GM12873 (cell line): Measurements from ENCODE around the gene ANK3.

Source experiments
- TF ChIP-seq, protein P1 (sequence below): IDR thresholded peaks from 2 replicates; pipeline ENCODE4 v1.5.1; 2012; ENCODE audit warnings: low read depth, mild to moderate bottlenecking, moderate library complexity, low read length, control low read depth; ENCODE audit not compliant: insufficient read depth; ENCODE audit errors: missing control alignments

Gene ANK3

DNA sequence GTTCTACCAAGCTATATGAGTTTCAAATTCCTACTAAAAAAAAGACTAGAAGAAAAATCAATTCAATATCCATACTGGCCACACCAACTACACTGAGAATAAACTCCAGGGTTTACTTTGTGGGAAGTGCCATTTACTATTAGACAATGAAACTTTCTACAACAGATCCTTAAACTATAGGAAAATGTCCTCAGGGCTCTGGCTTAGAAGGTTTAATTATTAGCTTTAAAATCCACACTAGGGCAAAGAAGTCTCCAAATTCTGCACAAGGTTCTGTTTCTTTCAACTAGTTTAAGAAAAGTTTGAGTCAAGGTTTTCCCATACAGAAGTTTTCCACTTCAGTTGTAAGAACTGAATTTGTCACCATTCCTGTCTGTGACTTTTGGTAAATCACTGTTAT is 251.6 kb downstream of the ANK3 start:
- TF ChIP-seq, protein P1, sequence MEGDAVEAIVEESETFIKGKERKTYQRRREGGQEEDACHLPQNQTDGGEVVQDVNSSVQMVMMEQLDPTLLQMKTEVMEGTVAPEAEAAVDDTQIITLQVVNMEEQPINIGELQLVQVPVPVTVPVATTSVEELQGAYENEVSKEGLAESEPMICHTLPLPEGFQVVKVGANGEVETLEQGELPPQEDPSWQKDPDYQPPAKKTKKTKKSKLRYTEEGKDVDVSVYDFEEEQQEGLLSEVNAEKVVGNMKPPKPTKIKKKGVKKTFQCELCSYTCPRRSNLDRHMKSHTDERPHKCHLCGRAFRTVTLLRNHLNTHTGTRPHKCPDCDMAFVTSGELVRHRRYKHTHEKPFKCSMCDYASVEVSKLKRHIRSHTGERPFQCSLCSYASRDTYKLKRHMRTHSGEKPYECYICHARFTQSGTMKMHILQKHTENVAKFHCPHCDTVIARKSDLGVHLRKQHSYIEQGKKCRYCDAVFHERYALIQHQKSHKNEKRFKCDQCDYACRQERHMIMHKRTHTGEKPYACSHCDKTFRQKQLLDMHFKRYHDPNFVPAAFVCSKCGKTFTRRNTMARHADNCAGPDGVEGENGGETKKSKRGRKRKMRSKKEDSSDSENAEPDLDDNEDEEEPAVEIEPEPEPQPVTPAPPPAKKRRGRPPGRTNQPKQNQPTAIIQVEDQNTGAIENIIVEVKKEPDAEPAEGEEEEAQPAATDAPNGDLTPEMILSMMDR: no peak

DNA sequence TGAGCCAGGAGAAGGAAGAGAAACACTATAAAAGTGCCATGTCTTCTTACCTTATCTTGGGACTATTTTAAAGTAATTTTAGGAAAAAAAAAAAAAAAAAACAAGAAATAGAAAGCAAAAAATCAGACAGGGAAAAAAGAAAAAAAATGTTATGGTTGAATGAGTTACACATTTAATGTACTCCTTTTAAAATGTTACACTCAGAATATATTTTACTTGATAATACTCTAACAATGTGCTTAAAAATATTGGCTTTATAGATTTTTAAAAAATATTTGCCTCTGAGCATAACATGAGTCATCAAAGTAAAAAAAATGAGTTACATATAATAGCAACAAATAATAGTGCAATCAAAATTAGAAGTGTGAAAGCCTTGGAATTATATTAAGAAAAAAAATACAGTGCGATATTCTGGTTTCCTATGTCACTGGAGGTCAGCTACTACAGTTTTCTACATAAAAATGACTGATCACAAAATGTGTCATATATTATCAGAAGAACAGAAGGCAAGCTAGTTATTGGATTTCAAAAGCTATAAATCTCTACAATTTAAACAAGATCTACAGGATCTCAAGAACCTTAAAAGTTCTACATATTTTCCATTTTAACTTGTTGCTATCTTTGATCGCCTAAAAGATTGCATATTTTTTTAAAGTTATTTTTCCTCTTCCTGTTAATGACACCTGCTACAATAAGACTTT is 252.2 kb downstream of the ANK3 start:
- TF ChIP-seq, protein P1: no peak

DNA sequence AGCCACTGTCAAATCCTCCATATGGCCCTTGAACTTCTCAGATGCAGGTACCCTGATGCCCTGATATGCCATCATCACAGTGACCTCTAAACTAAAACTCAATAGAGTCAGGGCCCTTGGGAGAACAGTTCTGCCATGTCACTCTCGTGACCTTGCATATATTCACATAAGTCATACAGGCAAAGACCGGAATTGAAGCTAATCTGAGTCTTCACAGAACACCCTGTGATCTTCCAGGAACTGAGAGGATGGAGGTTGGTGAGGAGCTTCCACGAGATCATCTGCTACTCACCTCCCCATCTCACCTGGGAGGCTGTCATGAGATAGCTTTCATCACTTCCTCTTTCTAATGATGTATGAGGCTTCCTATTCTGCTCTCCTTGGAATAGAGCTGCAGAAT is 254.7 kb downstream of the ANK3 start:
- TF ChIP-seq, protein P1: no peak

DNA sequence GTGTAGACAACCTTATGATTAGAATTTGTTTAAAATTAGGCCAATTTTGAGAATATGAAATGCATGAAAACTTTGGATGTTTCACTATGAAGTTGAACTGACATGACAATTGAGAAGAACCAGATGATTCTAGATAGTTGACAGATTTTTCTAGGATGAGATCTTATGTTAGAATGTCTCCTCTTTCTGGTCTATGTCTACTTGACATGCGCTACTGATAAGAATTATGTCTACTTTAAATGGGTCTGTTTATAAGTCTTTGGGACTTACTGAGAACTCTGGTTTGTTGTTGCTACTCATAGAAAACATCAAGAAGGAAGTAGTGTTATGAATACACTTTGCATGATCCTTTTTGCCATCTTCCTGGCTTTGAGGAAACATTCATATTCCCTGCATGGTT is 255.1 kb downstream of the ANK3 start:
- TF ChIP-seq, protein P1: no peak

DNA sequence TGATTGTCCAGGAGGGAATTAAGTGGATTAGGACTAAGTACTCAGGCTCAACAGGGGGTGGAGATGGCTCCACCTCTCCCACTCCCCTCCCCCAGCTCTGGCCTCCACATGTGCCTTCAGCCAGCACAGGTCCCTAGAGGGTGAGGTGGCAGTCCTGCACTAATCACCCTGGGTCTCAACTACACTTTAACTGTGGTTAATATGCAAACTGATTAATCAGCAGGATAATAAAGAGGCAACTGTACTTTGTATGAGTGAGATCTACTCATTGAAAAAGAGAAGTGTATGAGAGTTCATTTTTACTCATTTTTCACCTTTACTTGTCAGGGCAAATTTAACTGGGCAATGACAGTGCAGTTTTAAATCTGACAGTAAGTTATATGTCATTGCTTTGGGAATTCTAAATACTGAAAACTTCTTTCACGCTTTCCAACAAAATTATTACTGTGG is 259.5 kb downstream of the ANK3 start:
- TF ChIP-seq, protein P1: no peak

DNA sequence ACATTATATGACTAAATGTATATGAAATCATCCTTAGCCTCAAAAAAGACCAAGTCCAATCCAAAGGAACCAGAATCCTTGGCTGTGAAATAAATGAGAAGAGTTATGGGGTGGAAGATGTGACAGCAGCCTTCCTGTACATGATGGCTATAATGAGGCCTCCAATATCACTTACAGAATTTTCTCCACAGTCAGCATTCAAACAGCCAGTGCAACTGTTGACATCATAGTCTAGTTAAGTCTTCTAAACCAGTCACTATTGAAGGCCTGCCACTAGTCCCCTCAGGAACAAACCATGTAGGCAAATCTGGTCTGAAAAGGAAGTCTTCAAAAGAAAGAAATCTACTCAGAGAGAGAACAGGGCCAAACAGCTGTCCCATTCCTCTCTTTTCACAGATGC is 263.8 kb downstream of the ANK3 start:
- TF ChIP-seq, protein P1: no peak

DNA sequence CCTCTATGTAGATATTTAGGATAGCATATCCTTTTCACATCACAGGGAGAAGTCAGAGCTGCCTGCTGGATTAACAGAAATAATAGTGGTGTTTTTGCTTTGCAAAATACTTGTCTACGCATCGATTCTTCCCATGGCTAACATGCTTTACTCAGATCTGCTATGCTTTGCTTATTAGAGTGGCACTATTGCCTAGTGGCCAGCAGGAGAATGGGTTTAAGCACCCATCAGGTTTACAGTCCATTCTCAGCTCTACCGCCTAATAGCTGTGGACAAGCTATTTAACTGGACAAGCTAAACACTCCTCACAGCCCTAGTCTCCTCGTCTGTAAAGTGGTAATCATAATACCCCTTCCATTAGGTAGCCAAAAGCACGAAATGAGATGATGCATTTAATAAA is 265.1 kb downstream of the ANK3 start:
- TF ChIP-seq, protein P1: no peak
